Vagina (tissue), 2 donors: ENCODE results near the gene ERLIN1. TPM values are rescaled to one million over a fixed set of nuclear protein-coding genes. Genes with fewer than 3 reads are reported as not detected.

ENCODE experiments used
- DNase-seq, 2 donors: peaks; one replicate each; pipeline ENCODE4 v3.0.0-alpha.2; 2017; ENCODE audit errors: extremely low spot score in 2 of 2
- H3K27ac ChIP-seq: fragments of 200-600 bp; sonication (generic); one replicate; pipeline ENCODE4 v1.5.1; 2019
- H3K27me3 ChIP-seq: fragments of 200-600 bp; sonication (generic); one replicate; pipeline ENCODE4 v1.5.1; 2019
- H3K36me3 ChIP-seq, 2 donors: fragments of 200-600 bp; sonication (generic); one replicate each; pipeline ENCODE4 v1.5.1; 2017 to 2019
- H3K4me1 ChIP-seq: fragments of 200-600 bp; sonication (generic); one replicate; pipeline ENCODE4 v1.5.1; 2019
- H3K4me3 ChIP-seq, 2 donors: fragments of 200-600 bp; sonication (generic); 1 replicate in 1 of 2; 2 replicates in 1 of 2; pipeline ENCODE4 v1.5.1; 2016 to 2019
- H3K9me3 ChIP-seq: fragments of 200-600 bp; sonication (generic); one replicate; pipeline ENCODE4 v1.5.1; 2019
- POLR2A ChIP-seq, 2 donors: fragments of 450-650 bp; IDR thresholded peaks; one replicate each; pipeline ENCODE4 v1.6.1; 2017; ENCODE audit warnings: antibody characterized with exemption in 2 of 2, mild to moderate bottlenecking in 2 of 2, moderate library complexity in 2 of 2
- POLR2AphosphoS5 ChIP-seq, 2 donors: sonication (generic); formaldehyde crosslinking; IDR thresholded peaks; one replicate each; pipeline ENCODE4 v1.9.0; 2017; ENCODE audit warnings: antibody characterized with exemption in 2 of 2, mild to moderate bottlenecking in 2 of 2, low read depth in 1 of 2; ENCODE audit not compliant: insufficient read depth in 1 of 2
- intact Hi-C: fragments of 100-400 bp; cut with DNase I; formaldehyde crosslinking; loops from one replicate; pipeline ENCODE4 v1.15.1; 2023
- total RNA-seq: library from RNA; depleted of rRNA; stranded (reverse); fragments of >200 nt; gene quantifications from one replicate; pipeline ENCODE4 v1.2.3, GENCODE V29; 2016
- TF ChIP-seq, protein P1 (sequence below), 3 experiments: fragments of 450-650 bp in 2 of 3; fragments of 200-600 bp in 1 of 3; sonication (generic) in 1 of 3; IDR thresholded peaks; one replicate each; pipeline ENCODE4 v1.5.1; 2017 to 2019; ENCODE audit warnings: antibody characterized with exemption in 3 of 3, mild to moderate bottlenecking in 2 of 3, moderate library complexity in 2 of 3

Gene ERLIN1
- total RNA-seq, 1 donor from 2014 or later: 25.5 TPM

- intact Hi-C loops: no loop called here
- no peaks in the 10 kb centered on the region for H3K27me3 ChIP-seq
- H3K4me3 ChIP-seq: no peak overlapping the region
- H3K36me3 ChIP-seq: no peaks in the 10 kb centered on the region
- H3K9me3 ChIP-seq: no peaks in the 10 kb centered on the region
- no peaks in the 10 kb centered on the region for H3K4me1 ChIP-seq
- TF ChIP-seq, protein P1, sequence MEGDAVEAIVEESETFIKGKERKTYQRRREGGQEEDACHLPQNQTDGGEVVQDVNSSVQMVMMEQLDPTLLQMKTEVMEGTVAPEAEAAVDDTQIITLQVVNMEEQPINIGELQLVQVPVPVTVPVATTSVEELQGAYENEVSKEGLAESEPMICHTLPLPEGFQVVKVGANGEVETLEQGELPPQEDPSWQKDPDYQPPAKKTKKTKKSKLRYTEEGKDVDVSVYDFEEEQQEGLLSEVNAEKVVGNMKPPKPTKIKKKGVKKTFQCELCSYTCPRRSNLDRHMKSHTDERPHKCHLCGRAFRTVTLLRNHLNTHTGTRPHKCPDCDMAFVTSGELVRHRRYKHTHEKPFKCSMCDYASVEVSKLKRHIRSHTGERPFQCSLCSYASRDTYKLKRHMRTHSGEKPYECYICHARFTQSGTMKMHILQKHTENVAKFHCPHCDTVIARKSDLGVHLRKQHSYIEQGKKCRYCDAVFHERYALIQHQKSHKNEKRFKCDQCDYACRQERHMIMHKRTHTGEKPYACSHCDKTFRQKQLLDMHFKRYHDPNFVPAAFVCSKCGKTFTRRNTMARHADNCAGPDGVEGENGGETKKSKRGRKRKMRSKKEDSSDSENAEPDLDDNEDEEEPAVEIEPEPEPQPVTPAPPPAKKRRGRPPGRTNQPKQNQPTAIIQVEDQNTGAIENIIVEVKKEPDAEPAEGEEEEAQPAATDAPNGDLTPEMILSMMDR (IDR thresholded peaks at IDR 0.05): no peak
- TF ChIP-seq POLR2AphosphoS5 (IDR thresholded peaks at IDR 0.05; ENCODE audit: insufficient read depth in 1 of 2, low read depth in 1 of 2): no peak
- TF ChIP-seq POLR2A (IDR thresholded peaks at IDR 0.05): no peak
- no peak overlapping the region for H3K27ac ChIP-seq
- no peak for DNase-seq
Observed at GRCh38 chr10:100109670-100110069, 76.2 kb downstream of the ERLIN1 start.

- DNase-seq: no peak
- no peaks in the 10 kb centered on the region for H3K36me3 ChIP-seq
- no peaks in the 10 kb centered on the region for H3K9me3 ChIP-seq
- TF ChIP-seq POLR2A (IDR thresholded peaks at IDR 0.05) (no peak), POLR2AphosphoS5 (IDR thresholded peaks at IDR 0.05; ENCODE audit: insufficient read depth in 1 of 2, low read depth in 1 of 2) (no peak)
- TF ChIP-seq, protein P1 (IDR thresholded peaks at IDR 0.05): no peak
- H3K4me3 ChIP-seq: no peak overlapping the region
- intact Hi-C loops: no loop called here
- H3K27ac ChIP-seq: no peak overlapping the region
- H3K27me3 ChIP-seq: no peaks in the 10 kb centered on the region
- no peaks in the 10 kb centered on the region for H3K4me1 ChIP-seq
Observed at GRCh38 chr10:100106865-100107264, 79.0 kb downstream of the ERLIN1 start.

DNA sequence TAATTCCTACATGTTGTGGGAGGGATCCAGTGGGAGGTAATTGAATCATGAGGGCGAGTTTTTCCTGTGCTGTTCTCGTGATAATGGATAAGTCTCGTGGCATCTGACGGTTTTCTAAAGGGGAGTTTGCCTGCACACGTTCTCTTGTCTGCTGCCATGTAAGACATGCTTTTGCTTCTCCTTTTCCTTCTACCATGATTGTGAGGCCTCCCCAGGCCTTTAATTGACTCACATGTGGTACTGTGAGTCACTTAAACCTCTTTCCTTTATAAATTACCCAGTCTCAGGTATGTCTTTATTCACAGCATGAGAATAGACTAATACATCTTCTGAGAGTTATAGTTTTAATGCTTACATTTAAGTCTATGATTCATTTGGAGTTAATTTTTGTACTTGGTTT, 81.5 kb downstream of the ERLIN1 start:
- Histone ChIP-seq H3K9me3 (no peaks in the 10 kb centered on the region), H3K27ac (no peak overlapping the region), H3K4me3 (no peak overlapping the region), H3K4me1 (no peaks in the 10 kb centered on the region), H3K36me3 (no peaks in the 10 kb centered on the region), H3K27me3 (no peaks in the 10 kb centered on the region)
- no peak for DNase-seq
- no peak for TF ChIP-seq POLR2AphosphoS5 (IDR thresholded peaks at IDR 0.05; ENCODE audit: insufficient read depth in 1 of 2, low read depth in 1 of 2)
- no peak for TF ChIP-seq POLR2A (IDR thresholded peaks at IDR 0.05)
- TF ChIP-seq, protein P1 (IDR thresholded peaks at IDR 0.05): no peak
- intact Hi-C loops: no loop called here

DNA sequence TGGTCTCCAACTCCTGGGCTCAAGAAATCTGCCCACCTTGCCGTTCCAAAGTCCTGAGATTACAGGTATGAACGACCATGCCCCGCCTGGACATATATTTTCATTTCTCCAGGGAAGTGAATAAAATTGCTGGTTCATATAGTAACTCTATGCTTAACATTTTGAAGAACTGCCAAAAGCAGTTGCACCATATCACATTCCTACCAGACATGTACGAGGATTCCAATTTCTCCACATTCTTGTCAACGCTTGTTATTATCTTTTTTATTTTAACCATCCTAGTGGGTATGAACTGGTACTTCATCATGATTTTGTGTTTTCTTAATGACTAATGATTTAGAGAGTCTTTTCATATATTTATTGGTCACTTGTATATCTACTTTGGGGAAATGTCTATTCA, 82.2 kb downstream of the ERLIN1 start:
- DNase-seq: no peak
- H3K36me3 ChIP-seq: no peaks in the 10 kb centered on the region
- H3K9me3 ChIP-seq: no peaks in the 10 kb centered on the region
- no peak overlapping the region for H3K27ac ChIP-seq
- no peaks in the 10 kb centered on the region for H3K27me3 ChIP-seq
- H3K4me1 ChIP-seq: no peaks in the 10 kb centered on the region
- intact Hi-C loops: no loop called here
- no peak overlapping the region for H3K4me3 ChIP-seq
- TF ChIP-seq POLR2AphosphoS5 (IDR thresholded peaks at IDR 0.05; ENCODE audit: insufficient read depth in 1 of 2, low read depth in 1 of 2) (no peak), POLR2A (IDR thresholded peaks at IDR 0.05) (no peak)
- TF ChIP-seq, protein P1 (IDR thresholded peaks at IDR 0.05): no peak

DNA sequence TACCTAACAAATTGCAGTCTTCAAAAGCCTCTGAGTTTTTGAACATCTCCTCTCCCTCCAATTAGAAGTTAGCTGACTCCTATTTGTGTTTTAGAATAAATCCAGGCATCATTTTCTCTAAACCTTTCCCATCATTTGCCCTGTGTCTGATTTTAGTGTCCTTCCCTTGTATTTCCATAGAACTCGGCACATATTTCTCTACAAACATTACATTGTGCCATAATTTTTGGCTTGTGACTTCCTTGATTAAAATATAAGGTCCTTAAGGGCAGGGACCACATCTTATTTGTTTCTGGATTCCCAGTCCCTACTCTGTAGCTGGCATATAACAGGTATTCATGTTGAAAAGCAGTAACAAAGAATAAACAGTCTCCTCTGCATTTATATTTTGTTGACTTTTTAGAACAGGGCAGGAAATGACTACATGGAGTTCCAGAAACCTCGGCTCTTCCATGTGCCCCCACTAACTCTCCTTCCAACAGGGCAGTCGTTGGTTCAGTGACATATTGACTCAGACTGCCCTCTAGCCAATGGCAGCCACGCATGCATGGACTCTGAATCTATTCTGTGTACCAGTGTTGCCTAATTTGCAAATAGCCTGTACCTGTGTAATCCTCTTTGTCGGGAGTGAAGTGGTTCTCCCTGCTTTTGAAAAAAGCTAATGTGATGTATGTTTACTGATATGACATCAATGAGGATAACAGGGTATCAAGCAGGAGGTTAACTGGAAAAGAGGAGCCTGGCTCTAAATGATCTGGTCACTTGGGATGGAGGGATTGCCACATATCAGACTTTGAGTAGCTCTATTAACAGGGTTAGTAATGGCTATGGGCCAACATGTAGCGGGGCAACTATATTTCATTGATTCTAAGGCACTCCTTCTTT, 84.4 kb downstream of the ERLIN1 start:
- no peak for DNase-seq
- no peak overlapping the region for H3K27ac ChIP-seq
- intact Hi-C loops: no loop called here
- H3K36me3 ChIP-seq: no peaks in the 10 kb centered on the region
- no peak for TF ChIP-seq POLR2AphosphoS5 (IDR thresholded peaks at IDR 0.05; ENCODE audit: insufficient read depth in 1 of 2, low read depth in 1 of 2)
- TF ChIP-seq, protein P1 (IDR thresholded peaks at IDR 0.05): no peak
- no peak for TF ChIP-seq POLR2A (IDR thresholded peaks at IDR 0.05)
- no peaks in the 10 kb centered on the region for H3K9me3 ChIP-seq
- H3K4me3 ChIP-seq: no peak overlapping the region
- no peaks in the 10 kb centered on the region for H3K4me1 ChIP-seq
- H3K27me3 ChIP-seq: no peaks in the 10 kb centered on the region
